Measurements from ENCODE around the gene ANXA3.
"Not testable (repeated sequence)": the region's sequence is repeated elsewhere in the genome, so short reads cannot be mapped to it uniquely, and the experiment has no call there.

ANXA3 gene

GRCh38 chr4:78551420-78552351, at the start of gene ANXA3:
ANXA3 (plus strand) TSS chr4:78551770; CDS start chr4:78554474, 2,704 bp downstream.
- no peak for DNase-seq (ENCODE audit: low read depth, low spot score)
- H3K4me3 ChIP-seq (ENCODE audit: low read depth, low read length) = peak within 1 kb of the TSS; percentile 55
- no peak for TF ChIP-seq CTCF (IDR thresholded peaks at IDR 0.05; ENCODE audit: low read depth, low read length)
- in situ Hi-C loops (cut with HindIII; ENCODE audit: low sequenced_read_pairs) = no loop called here

- H3K4me3 ChIP-seq (ENCODE audit: low read depth, low read length); in situ Hi-C loops (cut with HindIII; ENCODE audit: low sequenced_read_pairs); DNase-seq (ENCODE audit: low read depth, low spot score): not testable (repeated sequence)
Measured at GRCh38 chr4:78506260-78506659, 45.3 kb upstream of the ANXA3 start.

- no peak overlapping the region for H3K4me3 ChIP-seq (ENCODE audit: low read depth, low read length)
- no peak for TF ChIP-seq CTCF (IDR thresholded peaks at IDR 0.05; ENCODE audit: low read depth, low read length)
- in situ Hi-C loops (cut with HindIII; ENCODE audit: low sequenced_read_pairs) = no loop called here
- no peak for DNase-seq (ENCODE audit: low read depth, low spot score)
Measured at GRCh38 chr4:78509043-78509442, 42.5 kb upstream of the ANXA3 start.

GRCh38 chr4:78510108-78510507, 41.5 kb upstream of the ANXA3 start:
- no peak for TF ChIP-seq CTCF (IDR thresholded peaks at IDR 0.05; ENCODE audit: low read depth, low read length)
- in situ Hi-C loops (cut with HindIII; ENCODE audit: low sequenced_read_pairs) = no loop called here
- no peak for DNase-seq (ENCODE audit: low read depth, low spot score)
- no peak overlapping the region for H3K4me3 ChIP-seq (ENCODE audit: low read depth, low read length)

GRCh38 chr4:78510681-78511080, 40.9 kb upstream of the ANXA3 start:
- TF ChIP-seq CTCF (IDR thresholded peaks at IDR 0.05; ENCODE audit: low read depth, low read length) = no peak
- in situ Hi-C loops (cut with HindIII; ENCODE audit: low sequenced_read_pairs) = no loop called here
- no peak for DNase-seq (ENCODE audit: low read depth, low spot score)
- H3K4me3 ChIP-seq (ENCODE audit: low read depth, low read length) = no peak overlapping the region

- in situ Hi-C loops (cut with HindIII; ENCODE audit: low sequenced_read_pairs) = no loop called here
- no peak for DNase-seq (ENCODE audit: low read depth, low spot score)
- no peak for TF ChIP-seq CTCF (IDR thresholded peaks at IDR 0.05; ENCODE audit: low read depth, low read length)
- H3K4me3 ChIP-seq (ENCODE audit: low read depth, low read length) = no peak overlapping the region
Measured at GRCh38 chr4:78512357-78512920, 39.1 kb upstream of the ANXA3 start.

GRCh38 chr4:78513411-78513975, 38.1 kb upstream of the ANXA3 start:
- no peak for TF ChIP-seq CTCF (IDR thresholded peaks at IDR 0.05; ENCODE audit: low read depth, low read length)
- no peak overlapping the region for H3K4me3 ChIP-seq (ENCODE audit: low read depth, low read length)
- no peak for DNase-seq (ENCODE audit: low read depth, low spot score)
- in situ Hi-C loops (cut with HindIII; ENCODE audit: low sequenced_read_pairs) = no loop called here

All from astrocyte of the spinal cord (primary cell).